CD14-positive monocyte (primary cell): ENCODE results near the gene CACNA1C. TPM values are rescaled to one million over a fixed set of nuclear protein-coding genes. Genes with fewer than 3 reads are reported as not detected.

Source experiments
- DNase-seq, 3 donors: peaks; one replicate each; pipeline ENCODE4 v3.0.0-alpha.2; 2011 to 2022
- H2AFZ ChIP-seq: 2 replicates; pipeline ENCODE4 v1.6.0; 2012; ENCODE audit warnings: mild to moderate bottlenecking, low read depth, low read length, inconsistent platforms; ENCODE audit not compliant: insufficient read depth, poor library complexity, severe bottlenecking
- H3K27ac ChIP-seq, 2 donors: 1 replicate in 1 of 2; 2 replicates in 1 of 2; pipeline ENCODE4 v1.5.1; 2012 to 2013; ENCODE audit warnings: low read length in 2 of 2, control low read depth in 1 of 2, inconsistent platforms in 1 of 2, low read depth in 1 of 2, mild to moderate bottlenecking in 1 of 2
- H3K27me3 ChIP-seq, 2 donors: one replicate each; pipeline versions ENCODE4 v1.6.0 to v1.6.1; 2011 to 2013; ENCODE audit warnings: low read length in 2 of 2; ENCODE audit not compliant: control insufficient read depth in 2 of 2, insufficient read depth in 2 of 2
- H3K36me3 ChIP-seq, 2 donors: replicated peaks in 1 of 2; 1 replicate in 1 of 2; 2 replicates in 1 of 2; pipeline versions ENCODE4 v1.5.1 to v1.6.1; 2012 to 2013; ENCODE audit warnings: low read length in 2 of 2, control low read depth in 1 of 2, inconsistent platforms in 1 of 2, mild to moderate bottlenecking in 1 of 2; ENCODE audit not compliant: insufficient read depth in 2 of 2, control insufficient read depth in 1 of 2
- H3K4me1 ChIP-seq, 2 donors: 1 replicate in 1 of 2; 2 replicates in 1 of 2; pipeline versions ENCODE4 v1.5.1 to v1.6.1; 2012 to 2013; ENCODE audit warnings: low read length in 2 of 2, control low read depth in 1 of 2, inconsistent platforms in 1 of 2, mild to moderate bottlenecking in 1 of 2, moderate library complexity in 1 of 2; ENCODE audit not compliant: insufficient read depth in 2 of 2, control insufficient read depth in 1 of 2
- H3K4me2 ChIP-seq: replicated peaks from 2 replicates; pipeline ENCODE3; 2012; ENCODE audit warnings: low read length, moderate library complexity, mild to moderate bottlenecking; ENCODE audit not compliant: poor library complexity, severe bottlenecking; ENCODE audit errors: extremely low read depth
- H3K4me3 ChIP-seq, 3 experiments: fragments of 200-600 bp in 1 of 3; sonication (generic) in 1 of 3; replicated peaks in 1 of 3; 1 replicate in 2 of 3; 2 replicates in 1 of 3; pipeline ENCODE4 v1.5.1; 2011 to 2013; ENCODE audit warnings: low read length in 3 of 3, mild to moderate bottlenecking in 3 of 3, control low read depth in 2 of 3, low read depth in 2 of 3, inconsistent platforms in 1 of 3, moderate library complexity in 1 of 3
- H3K79me2 ChIP-seq: 2 replicates; pipeline ENCODE4 v1.6.0; 2012; ENCODE audit warnings: mild to moderate bottlenecking, control low read depth, inconsistent platforms, low read length, moderate library complexity; ENCODE audit not compliant: insufficient read depth
- H3K9ac ChIP-seq: 2 replicates; pipeline ENCODE4 v1.6.0; 2017; ENCODE audit warnings: low read length, mild to moderate bottlenecking; ENCODE audit not compliant: insufficient read depth, poor library complexity, severe bottlenecking
- H3K9me3 ChIP-seq, 2 donors: replicated peaks in 1 of 2; 1 replicate in 1 of 2; 2 replicates in 1 of 2; pipeline versions ENCODE4 v1.5.1 to v1.6.1; 2012 to 2013; ENCODE audit warnings: low read length in 2 of 2, control low read depth in 1 of 2; ENCODE audit not compliant: control insufficient read depth in 1 of 2, insufficient read depth in 1 of 2
- H4K20me1 ChIP-seq: 2 replicates; pipeline ENCODE4 v1.6.0; 2012; ENCODE audit warnings: mild to moderate bottlenecking, low read length, control low read depth, moderate library complexity; ENCODE audit not compliant: insufficient read depth
- H3K27ac Mint-ChIP-seq, 7 donors: one replicate each; pipeline ENCODE4 v1.8.0; 2020; ENCODE audit warnings: mild to moderate bottlenecking in 7 of 7, mixed read lengths in 7 of 7, moderate library complexity in 6 of 7, inconsistent platforms in 2 of 7
- H3K27me3 Mint-ChIP-seq, 3 donors: one replicate each; pipeline ENCODE4 v1.8.0; 2021 to 2022; ENCODE audit warnings: low read depth in 3 of 3, mild to moderate bottlenecking in 3 of 3, mixed read lengths in 3 of 3, moderate library complexity in 3 of 3, inconsistent platforms in 1 of 3
- H3K36me3 Mint-ChIP-seq, 2 donors: one replicate each; pipeline ENCODE4 v1.8.0; 2020; ENCODE audit warnings: mixed read lengths in 2 of 2, inconsistent platforms in 1 of 2, mild to moderate bottlenecking in 1 of 2
- H3K4me1 Mint-ChIP-seq: one replicate; pipeline ENCODE4 v1.8.0; 2020; ENCODE audit warnings: mild to moderate bottlenecking, mixed read lengths
- H3K4me3 Mint-ChIP-seq, 2 donors: one replicate each; pipeline ENCODE4 v1.8.0; 2020; ENCODE audit warnings: mild to moderate bottlenecking in 2 of 2, mixed read lengths in 2 of 2, moderate library complexity in 1 of 2
- H3K9me3 Mint-ChIP-seq, 7 donors: one replicate each; pipeline ENCODE4 v1.8.0; 2020 to 2022; ENCODE audit warnings: mixed read lengths in 7 of 7, mild to moderate bottlenecking in 6 of 7, moderate library complexity in 6 of 7, inconsistent platforms in 2 of 7
- CTCF ChIP-seq: fragments of 200-600 bp; IDR thresholded peaks from one replicate; pipeline ENCODE4 v1.8.0; 2022; ENCODE audit warnings: antibody characterized with exemption, mild to moderate bottlenecking
- WGBS: methylation state at CpG from one replicate; pipeline ENCODE4 v1.1.5; 2013; ENCODE audit warnings: missing lambda C conversion rate; ENCODE audit not compliant: insufficient coverage; 5-methylcytosine and 5-hydroxymethylcytosine counted together
- intact Hi-C, 2 donors: fragments of 100-400 bp; cut with micrococcal nuclease; formaldehyde crosslinking; loops; one replicate each; pipeline versions ENCODE4 v1.15.0 to v1.15.1; 2023
- polyA plus RNA-seq, 3 donors: library from polyadenylated mRNA; depleted of rRNA in 1 of 3; unstranded in 2 of 3; stranded (reverse) in 1 of 3; fragments of 300-500 nt in 2 of 3; fragments of >200 nt in 1 of 3; fragmentation: Illumina TruSeq in 2 of 3; gene quantifications; 1 replicate in 2 of 3; 2 replicates in 1 of 3; pipeline ENCODE4 v1.2.3, GENCODE V29; 2012 to 2021

The CACNA1C gene
- polyA plus RNA-seq, 3 donors: not detected

- H3K79me2 ChIP-seq: no peaks in the 10 kb centered on the region
- peaks cover 52 to 54% of the 10 kb centered on the region in 2 donors for H3K4me1 ChIP-seq
- WGBS: 92% methylated on average over 9 of the region's 12 CpGs
- Mint-ChIP-seq H3K36me3 (no peaks in the 10 kb centered on the region), H3K27me3 (peaks cover 0 to 3% (median 1%) of the 10 kb centered on the region in 3 donors), H3K27ac (no peak overlapping the region), H3K9me3 (peaks cover 0 to 4% (median 0%) of the 10 kb centered on the region in 7 donors), H3K4me1 (peaks cover 53% of the 10 kb centered on the region), H3K4me3 (no peak overlapping the region)
- H4K20me1 ChIP-seq: no peaks in the 10 kb centered on the region
- H3K9me3 ChIP-seq: no peaks in the 10 kb centered on the region
- H3K9ac ChIP-seq: no peak overlapping the region
- DNase-seq: no peak
- no peak overlapping the region for H3K27ac ChIP-seq
- no peak overlapping the region for H3K4me2 ChIP-seq
- H2AFZ ChIP-seq: no peak overlapping the region
- no peaks in the 10 kb centered on the region for H3K27me3 ChIP-seq
- intact Hi-C loops: loop anchor here in 1 of 2 donors (5.0 kb wide), 1 partner anchor 34 kb away; no protein-coding TSS in a partner anchor
- TF ChIP-seq CTCF: no peak
- no peak overlapping the region for H3K4me3 ChIP-seq
- H3K36me3 ChIP-seq: no peaks in the 10 kb centered on the region
Measured at GRCh38 chr12:2298556-2299200, 245.9 kb downstream of the CACNA1C start.

- WGBS: 8% methylated on average over 5 of the region's 6 CpGs
- H3K4me1 Mint-ChIP-seq: peaks cover 49% of the 10 kb centered on the region
- Histone ChIP-seq H3K36me3 (no peaks in the 10 kb centered on the region), H3K9me3 (no peaks in the 10 kb centered on the region), H3K79me2 (no peaks in the 10 kb centered on the region), H3K9ac (no peak overlapping the region), H3K27me3 (no peaks in the 10 kb centered on the region), H3K4me2 (no peak overlapping the region), H3K4me1 (peaks cover 47 to 49% of the 10 kb centered on the region in 2 donors), H2AFZ (no peak overlapping the region), H4K20me1 (no peaks in the 10 kb centered on the region), H3K4me3 (no peak overlapping the region), H3K27ac (no peak overlapping the region)
- peaks cover 0 to 3% (median 1%) of the 10 kb centered on the region in 3 donors for H3K27me3 Mint-ChIP-seq
- intact Hi-C loops: loop anchor here in 1 of 2 donors (5.0 kb wide), 1 partner anchor 33 kb away; no protein-coding TSS in a partner anchor
- peaks cover 0 to 1% (median 0%) of the 10 kb centered on the region in 7 donors for H3K9me3 Mint-ChIP-seq
- no peak for TF ChIP-seq CTCF
- peak overlapping the region in 1 of 7 donors; percentile 30 for H3K27ac Mint-ChIP-seq
- no peak overlapping the region for H3K4me3 Mint-ChIP-seq
- no peak for DNase-seq
- no peaks in the 10 kb centered on the region for H3K36me3 Mint-ChIP-seq
Measured at GRCh38 chr12:2299206-2299605, 246.4 kb downstream of the CACNA1C start.
